ENCODE measurements around the gene BCL2L11.

DNA sequence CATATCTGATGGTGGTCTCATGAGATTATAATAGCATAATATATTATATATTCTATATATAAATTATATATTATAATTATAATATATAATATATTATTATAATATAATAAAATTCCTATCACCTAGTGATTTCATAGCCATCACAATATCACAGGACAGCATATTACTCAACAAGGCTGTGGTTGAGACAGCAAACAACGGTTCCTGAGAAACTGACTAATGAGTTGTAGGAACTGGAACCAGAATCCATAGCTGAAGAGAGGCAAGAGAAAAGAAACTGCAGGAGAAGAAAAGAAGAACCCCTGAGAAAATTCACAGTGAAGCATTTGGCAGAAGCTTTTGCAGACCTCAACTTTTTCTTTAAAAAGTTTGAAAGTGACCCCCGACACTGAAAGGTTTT is 84.0 kb downstream of the BCL2L11 start:
- TF ChIP-seq, protein P1, sequence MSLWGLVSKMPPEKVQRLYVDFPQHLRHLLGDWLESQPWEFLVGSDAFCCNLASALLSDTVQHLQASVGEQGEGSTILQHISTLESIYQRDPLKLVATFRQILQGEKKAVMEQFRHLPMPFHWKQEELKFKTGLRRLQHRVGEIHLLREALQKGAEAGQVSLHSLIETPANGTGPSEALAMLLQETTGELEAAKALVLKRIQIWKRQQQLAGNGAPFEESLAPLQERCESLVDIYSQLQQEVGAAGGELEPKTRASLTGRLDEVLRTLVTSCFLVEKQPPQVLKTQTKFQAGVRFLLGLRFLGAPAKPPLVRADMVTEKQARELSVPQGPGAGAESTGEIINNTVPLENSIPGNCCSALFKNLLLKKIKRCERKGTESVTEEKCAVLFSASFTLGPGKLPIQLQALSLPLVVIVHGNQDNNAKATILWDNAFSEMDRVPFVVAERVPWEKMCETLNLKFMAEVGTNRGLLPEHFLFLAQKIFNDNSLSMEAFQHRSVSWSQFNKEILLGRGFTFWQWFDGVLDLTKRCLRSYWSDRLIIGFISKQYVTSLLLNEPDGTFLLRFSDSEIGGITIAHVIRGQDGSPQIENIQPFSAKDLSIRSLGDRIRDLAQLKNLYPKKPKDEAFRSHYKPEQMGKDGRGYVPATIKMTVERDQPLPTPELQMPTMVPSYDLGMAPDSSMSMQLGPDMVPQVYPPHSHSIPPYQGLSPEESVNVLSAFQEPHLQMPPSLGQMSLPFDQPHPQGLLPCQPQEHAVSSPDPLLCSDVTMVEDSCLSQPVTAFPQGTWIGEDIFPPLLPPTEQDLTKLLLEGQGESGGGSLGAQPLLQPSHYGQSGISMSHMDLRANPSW (CRISPR knock-in tag; IDR thresholded peaks at IDR 0.05): no peak
- no peak for TF ChIP-seq EP300 (IDR thresholded peaks at IDR 0.05; ENCODE audit: low read length)
- TF ChIP-seq, protein P2, sequence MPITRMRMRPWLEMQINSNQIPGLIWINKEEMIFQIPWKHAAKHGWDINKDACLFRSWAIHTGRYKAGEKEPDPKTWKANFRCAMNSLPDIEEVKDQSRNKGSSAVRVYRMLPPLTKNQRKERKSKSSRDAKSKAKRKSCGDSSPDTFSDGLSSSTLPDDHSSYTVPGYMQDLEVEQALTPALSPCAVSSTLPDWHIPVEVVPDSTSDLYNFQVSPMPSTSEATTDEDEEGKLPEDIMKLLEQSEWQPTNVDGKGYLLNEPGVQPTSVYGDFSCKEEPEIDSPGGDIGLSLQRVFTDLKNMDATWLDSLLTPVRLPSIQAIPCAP (CRISPR knock-in tag; IDR thresholded peaks at IDR 0.05; ENCODE audit: borderline replicate concordance): no peak
- no peak for TF ChIP-seq TCF7 (IDR thresholded peaks at IDR 0.05; ENCODE audit: borderline replicate concordance)
- TF ChIP-seq FOXK2 (conservative IDR thresholded peaks at IDR 0.05 in 1 of 2, IDR thresholded peaks at IDR 0.05 in 1 of 2; ENCODE audit: low read depth in 2 of 2): no peak
- no peak for TF ChIP-seq ZNF384 (IDR thresholded peaks at IDR 0.05; ENCODE audit: low read depth, low read length)
- no peak for TF ChIP-seq EZH2 (IDR thresholded peaks at IDR 0.05; ENCODE audit: borderline replicate concordance, low read depth, low read length)
- no peak for TF ChIP-seq STAG1 (CRISPR knock-in tag; IDR thresholded peaks at IDR 0.05; ENCODE audit: borderline replicate concordance)
- no peak for TF ChIP-seq ZNF695 (CRISPR knock-in tag; IDR thresholded peaks at IDR 0.05)
- TF ChIP-seq KLF1 (tag; IDR thresholded peaks at IDR 0.05): no peak
- no peak for TF ChIP-seq ZNF274 (IDR thresholded peaks at IDR 0.05; ENCODE audit: borderline replicate concordance, low read depth, low read length)
- TF ChIP-seq ZFP36 (IDR thresholded peaks at IDR 0.05; ENCODE audit: low read depth, low read length, partially characterized antibody): no peak
- TF ChIP-seq, protein P3, sequence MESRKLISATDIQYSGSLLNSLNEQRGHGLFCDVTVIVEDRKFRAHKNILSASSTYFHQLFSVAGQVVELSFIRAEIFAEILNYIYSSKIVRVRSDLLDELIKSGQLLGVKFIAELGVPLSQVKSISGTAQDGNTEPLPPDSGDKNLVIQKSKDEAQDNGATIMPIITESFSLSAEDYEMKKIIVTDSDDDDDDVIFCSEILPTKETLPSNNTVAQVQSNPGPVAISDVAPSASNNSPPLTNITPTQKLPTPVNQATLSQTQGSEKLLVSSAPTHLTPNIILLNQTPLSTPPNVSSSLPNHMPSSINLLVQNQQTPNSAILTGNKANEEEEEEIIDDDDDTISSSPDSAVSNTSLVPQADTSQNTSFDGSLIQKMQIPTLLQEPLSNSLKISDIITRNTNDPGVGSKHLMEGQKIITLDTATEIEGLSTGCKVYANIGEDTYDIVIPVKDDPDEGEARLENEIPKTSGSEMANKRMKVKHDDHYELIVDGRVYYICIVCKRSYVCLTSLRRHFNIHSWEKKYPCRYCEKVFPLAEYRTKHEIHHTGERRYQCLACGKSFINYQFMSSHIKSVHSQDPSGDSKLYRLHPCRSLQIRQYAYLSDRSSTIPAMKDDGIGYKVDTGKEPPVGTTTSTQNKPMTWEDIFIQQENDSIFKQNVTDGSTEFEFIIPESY (CRISPR knock-in tag; IDR thresholded peaks at IDR 0.05): no peak
